Neural crest cell (in vitro differentiated cells): ENCODE measurements around the gene MEGF11. TPM values are rescaled to one million over a fixed set of nuclear protein-coding genes. Genes with fewer than 3 reads are reported as not detected.

Experiments
- DNase-seq: peaks from one replicate; pipeline ENCODE4 v3.0.0; 2021; ENCODE audit warnings: low read depth, mixed read lengths, low spot score
- H3K27ac Mint-ChIP-seq: one replicate; pipeline ENCODE4 v1.8.0; 2021; ENCODE audit warnings: mild to moderate bottlenecking, mixed read lengths; ENCODE audit not compliant: unreplicated experiment
- H3K27me3 Mint-ChIP-seq: 2 replicates; pipeline ENCODE4 v1.8.0; 2021; ENCODE audit warnings: low read depth, mild to moderate bottlenecking, mixed read lengths
- H3K36me3 Mint-ChIP-seq: 2 replicates; pipeline ENCODE4 v1.8.0; 2021; ENCODE audit warnings: low read depth, mild to moderate bottlenecking, mixed read lengths
- H3K4me1 Mint-ChIP-seq: 2 replicates; pipeline ENCODE4 v1.8.0; 2021; ENCODE audit warnings: mixed read lengths
- H3K4me3 Mint-ChIP-seq: one replicate; pipeline ENCODE4 v1.8.0; 2021; ENCODE audit warnings: mild to moderate bottlenecking, mixed read lengths
- H3K9me3 Mint-ChIP-seq: 2 replicates; pipeline ENCODE4 v1.8.0; 2021; ENCODE audit warnings: mixed read lengths
- total RNA-seq: library from RNA; stranded (reverse); gene quantifications from 2 replicates; pipeline ENCODE4 v1.2.1, GENCODE V29; 2021
- TF ChIP-seq, protein P1 (sequence below): fragments of 200-600 bp; sonication (generic); conservative IDR thresholded peaks from 2 replicates; pipeline ENCODE4 v1.5.0; 2021; ENCODE audit warnings: antibody characterized with exemption, mild to moderate bottlenecking

MEGF11 gene
- total RNA-seq, 1 donor from 2014 or later, result 0.49 TPM

DNA sequence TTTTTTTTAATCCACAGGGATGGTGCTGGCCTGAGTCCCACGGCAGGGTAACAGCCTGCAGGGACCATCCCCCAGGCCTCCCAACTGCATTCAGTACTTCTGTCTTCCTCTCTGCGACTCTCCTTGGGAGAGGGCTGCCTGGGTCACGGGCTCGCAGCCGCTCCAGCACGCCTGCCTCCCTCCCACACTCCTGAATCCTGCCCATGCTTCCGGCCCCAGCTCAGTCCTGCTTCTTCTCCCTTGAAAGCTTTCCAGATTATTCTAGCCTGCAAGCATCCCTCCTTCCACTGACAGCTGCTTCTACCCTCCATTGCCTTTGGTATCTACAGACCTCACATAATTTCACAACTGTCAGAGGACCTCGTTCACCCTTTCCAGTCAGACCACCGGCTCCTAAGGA, 32.4 kb downstream of the MEGF11 start:
- Mint-ChIP-seq H3K9me3 (no peaks in the 10 kb centered on the region), H3K4me3 (no peak overlapping the region), H3K4me1 (peaks cover 8% of the 10 kb centered on the region), H3K27ac (no peak overlapping the region), H3K27me3 (peaks cover 3% of the 10 kb centered on the region), H3K36me3 (no peaks in the 10 kb centered on the region)
- TF ChIP-seq, protein P1, sequence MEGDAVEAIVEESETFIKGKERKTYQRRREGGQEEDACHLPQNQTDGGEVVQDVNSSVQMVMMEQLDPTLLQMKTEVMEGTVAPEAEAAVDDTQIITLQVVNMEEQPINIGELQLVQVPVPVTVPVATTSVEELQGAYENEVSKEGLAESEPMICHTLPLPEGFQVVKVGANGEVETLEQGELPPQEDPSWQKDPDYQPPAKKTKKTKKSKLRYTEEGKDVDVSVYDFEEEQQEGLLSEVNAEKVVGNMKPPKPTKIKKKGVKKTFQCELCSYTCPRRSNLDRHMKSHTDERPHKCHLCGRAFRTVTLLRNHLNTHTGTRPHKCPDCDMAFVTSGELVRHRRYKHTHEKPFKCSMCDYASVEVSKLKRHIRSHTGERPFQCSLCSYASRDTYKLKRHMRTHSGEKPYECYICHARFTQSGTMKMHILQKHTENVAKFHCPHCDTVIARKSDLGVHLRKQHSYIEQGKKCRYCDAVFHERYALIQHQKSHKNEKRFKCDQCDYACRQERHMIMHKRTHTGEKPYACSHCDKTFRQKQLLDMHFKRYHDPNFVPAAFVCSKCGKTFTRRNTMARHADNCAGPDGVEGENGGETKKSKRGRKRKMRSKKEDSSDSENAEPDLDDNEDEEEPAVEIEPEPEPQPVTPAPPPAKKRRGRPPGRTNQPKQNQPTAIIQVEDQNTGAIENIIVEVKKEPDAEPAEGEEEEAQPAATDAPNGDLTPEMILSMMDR, result no peak
- no peak for DNase-seq

DNA sequence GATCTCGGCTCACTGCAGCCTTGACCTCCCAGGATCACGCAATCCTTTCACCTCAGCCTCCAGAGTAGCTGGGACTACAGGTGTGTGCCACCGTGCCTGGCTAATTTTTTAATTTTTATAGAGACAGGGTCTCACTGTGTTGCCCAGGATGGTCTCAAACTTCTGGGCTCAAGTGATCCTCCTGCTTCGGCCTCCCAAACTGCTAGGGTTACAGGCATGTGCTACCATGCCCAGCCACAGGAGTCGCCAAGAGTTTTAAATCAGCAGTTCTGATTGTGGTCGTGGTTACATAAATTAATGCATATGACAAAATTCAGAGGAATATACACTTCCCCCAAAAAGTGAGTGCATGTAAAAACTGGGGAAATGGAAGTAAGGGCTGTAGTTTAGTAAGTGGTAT, 32.9 kb downstream of the MEGF11 start:
- TF ChIP-seq, protein P1, result no peak
- Mint-ChIP-seq H3K4me1 (peaks cover 8% of the 10 kb centered on the region), H3K4me3 (no peak overlapping the region), H3K36me3 (no peaks in the 10 kb centered on the region), H3K27me3 (peaks cover 3% of the 10 kb centered on the region), H3K27ac (no peak overlapping the region), H3K9me3 (no peaks in the 10 kb centered on the region)
- DNase-seq, result no peak

GRCh38 chr15:66219339-66219738, 34.2 kb downstream of the MEGF11 start:
- no peak overlapping the region for H3K4me3 Mint-ChIP-seq
- H3K4me1 Mint-ChIP-seq, result peaks cover 8% of the 10 kb centered on the region
- TF ChIP-seq, protein P1, result no peak
- no peaks in the 10 kb centered on the region for H3K9me3 Mint-ChIP-seq
- H3K36me3 Mint-ChIP-seq, result no peaks in the 10 kb centered on the region
- H3K27me3 Mint-ChIP-seq, result peaks cover 3% of the 10 kb centered on the region
- no peak overlapping the region for H3K27ac Mint-ChIP-seq
- DNase-seq, result no peak

DNA sequence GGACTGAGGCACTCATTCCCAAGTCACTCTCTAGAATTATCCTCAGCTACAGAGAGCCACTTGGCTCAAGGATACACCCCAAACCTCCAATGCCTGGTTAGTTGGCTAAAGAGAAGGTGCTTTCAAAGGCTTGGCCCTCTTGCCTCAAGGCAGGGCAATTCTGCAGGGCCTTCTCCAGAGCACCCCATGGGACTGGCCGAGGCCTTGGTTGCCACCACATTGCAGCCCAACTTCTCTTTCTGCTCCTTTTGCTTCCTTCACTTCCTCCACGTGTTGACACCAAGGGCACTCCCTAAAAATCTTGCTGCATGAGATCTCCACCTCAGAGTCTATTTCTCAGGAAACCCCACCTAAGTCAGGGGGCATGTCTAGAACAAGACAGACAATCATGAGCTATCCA, 36.7 kb downstream of the MEGF11 start:
- Mint-ChIP-seq H3K4me1 (peaks cover 8% of the 10 kb centered on the region), H3K27ac (no peak overlapping the region), H3K4me3 (no peak overlapping the region), H3K27me3 (peaks cover 3% of the 10 kb centered on the region), H3K36me3 (no peaks in the 10 kb centered on the region), H3K9me3 (no peaks in the 10 kb centered on the region)
- DNase-seq, result no peak
- TF ChIP-seq, protein P1, result no peak

- no peak overlapping the region for H3K4me3 Mint-ChIP-seq
- DNase-seq, result no peak
- H3K9me3 Mint-ChIP-seq, result no peaks in the 10 kb centered on the region
- TF ChIP-seq, protein P1, result no peak
- H3K36me3 Mint-ChIP-seq, result no peaks in the 10 kb centered on the region
- no peaks in the 10 kb centered on the region for H3K27me3 Mint-ChIP-seq
- H3K27ac Mint-ChIP-seq, result no peak overlapping the region
- no peaks in the 10 kb centered on the region for H3K4me1 Mint-ChIP-seq
These were observed 37.7 kb downstream of the MEGF11 start for GRCh38 chr15:66215811-66216210.

GRCh38 chr15:66214246-66214645, 39.3 kb downstream of the MEGF11 start:
- no peak overlapping the region for H3K4me3 Mint-ChIP-seq
- TF ChIP-seq, protein P1, result no peak

More at GRCh38 chr15:66214246-66214645, 39.3 kb downstream of the MEGF11 start:
- Mint-ChIP-seq H3K36me3 (no peaks in the 10 kb centered on the region), H3K27me3 (no peaks in the 10 kb centered on the region), H3K9me3 (no peaks in the 10 kb centered on the region), H3K27ac (no peak overlapping the region), H3K4me1 (no peaks in the 10 kb centered on the region)
- no peak for DNase-seq
